Measurements from ENCODE around the gene SHISAL1. TPM values are rescaled to one million over a fixed set of nuclear protein-coding genes. Genes with fewer than 3 reads are reported as not detected.

The SHISAL1 gene
- 1.6 and 3.7 TPM in 2 replicates for total RNA-seq (2022)
- percentile 32 among the genes with signal in this experiment for Bru-seq, nascent RNA
- BruChase-seq, experiment 1, labeled RNA remaining after a 6-hour chase = percentile 42 among the genes with signal in this experiment
- percentile 33 among the genes with signal in this experiment for BruChase-seq, experiment 2, labeled RNA remaining after a 2-hour chase
- long read RNA-seq, partial matches to known transcripts = 0 of 5 reads
- long read RNA-seq, other reads (novel, unspliced or antisense) = 5 of 5 reads

DNA sequence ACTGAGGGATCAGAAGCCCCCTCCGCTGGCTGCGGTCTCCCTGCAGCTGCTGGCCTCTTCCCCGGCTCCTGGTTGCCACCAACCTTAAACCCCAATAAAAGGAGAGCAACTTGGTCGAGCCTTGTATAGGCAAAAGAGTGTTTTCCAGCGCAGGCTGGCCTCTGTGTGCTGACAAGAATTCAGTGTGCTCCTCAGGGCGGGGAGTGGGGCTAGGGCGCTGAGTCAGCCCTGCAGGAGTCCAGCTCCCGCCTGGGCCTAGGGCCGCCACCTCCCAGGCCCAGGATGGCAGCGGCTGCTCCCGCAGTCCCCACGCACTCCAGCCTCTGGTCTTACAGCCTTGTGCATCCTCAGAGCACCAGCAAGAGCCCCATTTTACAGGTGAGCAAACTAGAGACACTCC is at the start of gene SHISAL1:
SHISAL1 (minus strand) TSS at position 186 of the 400 bp plus-strand sequence. CDS start 12,006 bp downstream, outside the sequence.
- no TSS peak for BruUV-seq (replicated peaks)
- ChIA-PET CTCF (no interaction called here), POLR2A (no interaction called here)
- Mint-ChIP-seq H3K4me3 (ENCODE audit: unreplicated experiment) (peak within 1 kb of the TSS; percentile 38), H3K27me3 (ENCODE audit: insufficient read depth, unreplicated experiment) (no peaks in the 10 kb centered on the region), H3K27ac (ENCODE audit: low read depth, unreplicated experiment) (peak within 1 kb of the TSS; percentile 49), H3K4me1 (ENCODE audit: insufficient read depth, unreplicated experiment) (peaks cover 12% of the 10 kb centered on the region), H3K9me3 (ENCODE audit: unreplicated experiment) (no peaks in the 10 kb centered on the region), H3K36me3 (ENCODE audit: insufficient read depth, unreplicated experiment) (no peaks in the 10 kb centered on the region)
- TF ChIP-seq, protein P1, sequence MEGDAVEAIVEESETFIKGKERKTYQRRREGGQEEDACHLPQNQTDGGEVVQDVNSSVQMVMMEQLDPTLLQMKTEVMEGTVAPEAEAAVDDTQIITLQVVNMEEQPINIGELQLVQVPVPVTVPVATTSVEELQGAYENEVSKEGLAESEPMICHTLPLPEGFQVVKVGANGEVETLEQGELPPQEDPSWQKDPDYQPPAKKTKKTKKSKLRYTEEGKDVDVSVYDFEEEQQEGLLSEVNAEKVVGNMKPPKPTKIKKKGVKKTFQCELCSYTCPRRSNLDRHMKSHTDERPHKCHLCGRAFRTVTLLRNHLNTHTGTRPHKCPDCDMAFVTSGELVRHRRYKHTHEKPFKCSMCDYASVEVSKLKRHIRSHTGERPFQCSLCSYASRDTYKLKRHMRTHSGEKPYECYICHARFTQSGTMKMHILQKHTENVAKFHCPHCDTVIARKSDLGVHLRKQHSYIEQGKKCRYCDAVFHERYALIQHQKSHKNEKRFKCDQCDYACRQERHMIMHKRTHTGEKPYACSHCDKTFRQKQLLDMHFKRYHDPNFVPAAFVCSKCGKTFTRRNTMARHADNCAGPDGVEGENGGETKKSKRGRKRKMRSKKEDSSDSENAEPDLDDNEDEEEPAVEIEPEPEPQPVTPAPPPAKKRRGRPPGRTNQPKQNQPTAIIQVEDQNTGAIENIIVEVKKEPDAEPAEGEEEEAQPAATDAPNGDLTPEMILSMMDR (IDR thresholded peaks at IDR 0.05; ENCODE audit: unreplicated experiment) = no peak
- DNase-seq (ENCODE audit: unreplicated experiment) = peak; percentile 55
- intact Hi-C loops (cut with micrococcal nuclease) = loop anchor here (5.0 kb wide), 1 partner anchor 50 kb away; no protein-coding TSS in a partner anchor

DNA sequence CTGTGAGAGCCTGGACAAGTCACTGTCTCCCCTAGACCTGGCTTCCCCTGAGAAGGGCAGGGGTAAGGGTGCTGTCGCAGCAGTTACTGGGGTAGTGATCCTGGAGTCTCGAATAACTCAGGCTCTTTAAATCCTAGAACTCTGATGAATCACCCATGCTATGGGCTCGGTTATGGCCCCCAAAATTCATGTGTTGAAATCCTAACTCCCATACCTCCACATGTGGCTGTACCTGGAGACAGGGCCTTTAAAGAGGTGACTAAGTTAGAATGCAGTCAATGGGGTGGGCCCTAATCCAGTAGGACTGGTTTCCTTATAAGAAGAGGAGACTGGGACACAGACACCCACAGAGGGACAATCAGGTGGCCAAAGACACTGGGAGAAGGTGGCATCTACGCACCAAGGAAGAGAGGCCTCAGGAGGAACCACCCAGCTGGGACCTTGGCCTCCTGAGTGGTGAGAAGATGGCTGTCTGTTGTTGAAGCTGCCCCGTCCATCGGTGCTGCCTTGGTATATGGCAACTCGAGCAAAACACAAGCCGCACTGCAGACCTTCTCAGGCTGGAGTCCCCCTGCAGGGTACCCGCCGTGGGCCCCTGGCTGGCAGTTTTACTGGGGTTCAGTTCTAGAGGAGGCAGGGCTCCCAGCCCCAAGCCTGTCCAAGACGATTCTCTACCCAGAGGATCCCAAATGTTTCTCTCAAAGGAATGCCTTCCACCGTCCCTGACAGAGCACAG is 48.8 kb upstream of the SHISAL1 start:
- TF ChIP-seq, protein P1 (IDR thresholded peaks at IDR 0.05; ENCODE audit: unreplicated experiment) = no peak
- no peaks in the 10 kb centered on the region for H3K9me3 Mint-ChIP-seq (ENCODE audit: unreplicated experiment)
- H3K27me3 Mint-ChIP-seq (ENCODE audit: insufficient read depth, unreplicated experiment) = no peaks in the 10 kb centered on the region
- intact Hi-C loops (cut with micrococcal nuclease) = loop anchor here (2.0 to 5.0 kb wide), 3 partner anchors 49 to 206 kb away; partner anchors contain the start of genes RTL6 and SHISAL1
- peaks cover 6% of the 10 kb centered on the region for H3K36me3 Mint-ChIP-seq (ENCODE audit: insufficient read depth, unreplicated experiment)
- ChIA-PET CTCF (no interaction called here), POLR2A (interaction anchor here (1.0 to 1.2 kb wide), 2 partner anchors 14 to 798 kb away, joined by 3 read pairs; no protein-coding TSS in a partner anchor)
- H3K27ac Mint-ChIP-seq (ENCODE audit: low read depth, unreplicated experiment) = peak overlapping the region; percentile 81
- H3K4me1 Mint-ChIP-seq (ENCODE audit: insufficient read depth, unreplicated experiment) = peaks cover 24% of the 10 kb centered on the region
- H3K4me3 Mint-ChIP-seq (ENCODE audit: unreplicated experiment) = peak overlapping the region; percentile 44
- no peak for DNase-seq (ENCODE audit: unreplicated experiment)
- BruUV-seq (replicated peaks) = TSS peak; percentile 50

DNA sequence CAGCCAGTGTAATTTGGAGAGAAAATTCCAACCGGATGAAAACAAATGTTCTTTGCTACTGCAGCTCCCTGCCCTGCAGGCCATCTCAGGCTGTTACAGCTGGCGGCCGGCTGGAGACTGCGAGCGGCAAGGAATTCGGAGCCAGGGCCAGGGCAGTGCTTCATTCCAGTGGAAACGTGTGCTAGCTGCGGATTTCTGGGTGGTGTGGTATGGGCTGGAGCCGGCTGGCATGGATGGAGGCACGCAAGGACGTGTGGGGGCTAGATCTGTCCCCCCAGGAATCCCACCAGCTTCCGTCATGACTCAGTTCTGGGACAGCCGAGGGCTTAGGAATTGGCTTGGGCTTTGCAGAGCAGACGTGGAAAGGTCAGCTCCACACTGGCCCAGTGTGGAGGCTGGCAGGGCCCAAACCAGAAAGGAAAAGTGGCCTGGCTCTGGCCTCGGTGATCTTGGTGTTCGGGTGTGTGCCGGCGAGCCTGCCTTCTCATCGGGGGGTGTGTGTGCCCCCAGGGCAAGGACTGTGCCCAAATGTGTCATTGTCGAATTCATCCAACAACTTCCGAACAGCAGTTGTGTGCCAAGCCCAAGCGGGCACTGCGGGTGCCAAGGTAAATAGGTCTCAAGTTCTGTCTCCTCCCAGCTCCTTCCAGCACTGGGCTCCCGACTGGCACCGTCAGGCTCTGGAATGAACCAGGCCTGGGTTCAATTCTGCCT is 48.1 kb upstream of the SHISAL1 start:
- peak overlapping the region; percentile 44 for H3K4me3 Mint-ChIP-seq (ENCODE audit: unreplicated experiment)
- TF ChIP-seq, protein P1 (IDR thresholded peaks at IDR 0.05; ENCODE audit: unreplicated experiment) = peak; percentile 12
- ChIA-PET CTCF (interaction anchor here (0.6 to 0.7 kb wide), 4 partner anchors 13 to 1501 kb away, joined by 3 to 4 read pairs (median 4); no protein-coding TSS in a partner anchor), POLR2A (interaction anchor here (0.8 to 1.2 kb wide), 3 partner anchors 13 to 799 kb away, joined by 3 read pairs; no protein-coding TSS in a partner anchor)
- no TSS peak for BruUV-seq (replicated peaks)
- H3K27me3 Mint-ChIP-seq (ENCODE audit: insufficient read depth, unreplicated experiment) = no peaks in the 10 kb centered on the region
- DNase-seq (ENCODE audit: unreplicated experiment) = peak; percentile 99
- peaks cover 6% of the 10 kb centered on the region for H3K36me3 Mint-ChIP-seq (ENCODE audit: insufficient read depth, unreplicated experiment)
- peaks cover 24% of the 10 kb centered on the region for H3K4me1 Mint-ChIP-seq (ENCODE audit: insufficient read depth, unreplicated experiment)
- intact Hi-C loops (cut with micrococcal nuclease) = loop anchor here (2.0 to 5.0 kb wide), 3 partner anchors 49 to 206 kb away; partner anchors contain the start of genes RTL6 and SHISAL1
- H3K27ac Mint-ChIP-seq (ENCODE audit: low read depth, unreplicated experiment) = peak overlapping the region; percentile 81
- H3K9me3 Mint-ChIP-seq (ENCODE audit: unreplicated experiment) = no peaks in the 10 kb centered on the region
